HepG2 (cell line): ENCODE results near the gene SMARCA4. TPM values are rescaled to one million over a fixed set of nuclear protein-coding genes. Genes with fewer than 3 reads are reported as not detected.
A peak's percentile ranks its signal among the peaks of the same experiment; 100 is the strongest.

Experiments used
- ATAC-seq: fragments of 200-7000 bp; cut with Tn5 transposase; 3 replicates; pipeline ENCODE4 v1.9.1; 2020; ENCODE audit warnings: mild to moderate bottlenecking, moderate library complexity
- BruUV-seq: library from RNA; stranded (reverse); fragments of 400-500 nt; replicated peaks from 2 replicates; lab custom pipeline; 2021; lab: Mats Ljungman, UMichigan
- CTCF ChIA-PET: fragments of 300-600 bp; formaldehyde crosslinking; extraction: SDS; loops from one replicate; lab custom pipeline; 2021; ENCODE audit warnings: low total read pairs, inconsistent platforms, low intra/inter-chr PET ratio; lab: Yijun Ruan, JAX
- POLR2A ChIA-PET: fragments of 350-600 bp; sonication (Branson Sonifier 250); formaldehyde crosslinking; loops from one replicate; lab custom pipeline; 2020; ENCODE audit warnings: antibody characterized with exemption, inconsistent platforms; lab: Yijun Ruan, JAX
- DNase-seq: peaks from one replicate; pipeline ENCODE4 v3.0.0-alpha.2; 2015; ENCODE audit warnings: low spot score
- FAIRE-seq: peaks from 3 replicates; lab custom pipeline; 2011; peaks lifted over from hg19 to GRCh38; lab: Jason Lieb, UNC
- H2AFZ ChIP-seq: one replicate; pipeline ENCODE4 v1.6.1; 2011; ENCODE audit warnings: low read length, inconsistent platforms
- H3K27ac ChIP-seq: fragments of 300-600 bp; 3 replicates; pipeline ENCODE4 v1.8.0; 2011; ENCODE audit warnings: mixed run types, mild to moderate bottlenecking, mixed read lengths, low read length, inconsistent platforms; ENCODE audit not compliant: insufficient read depth; ENCODE audit errors: extremely low read length
- H3K27me3 ChIP-seq, 2 experiments: fragments of 200-600 bp in 1 of 2; 2 replicates in 1 of 2; 3 replicates in 1 of 2; pipeline versions ENCODE4 v1.6.0 to v1.8.0; 2011; ENCODE audit warnings: low read length in 2 of 2, mild to moderate bottlenecking in 2 of 2, moderate library complexity in 2 of 2, inconsistent platforms in 1 of 2; ENCODE audit not compliant: insufficient read depth in 2 of 2, control insufficient read depth in 1 of 2
- H3K36me3 ChIP-seq, 2 experiments: fragments of 200-600 bp in 1 of 2; replicated peaks in 1 of 2; 2 replicates in 1 of 2; 3 replicates in 1 of 2; pipeline versions ENCODE4 v1.5.1 to v1.8.0; 2011; ENCODE audit warnings: low read length in 2 of 2, inconsistent platforms in 1 of 2; ENCODE audit not compliant: insufficient read depth in 2 of 2, control insufficient read depth in 1 of 2
- H3K4me1 ChIP-seq: 2 replicates; pipeline ENCODE4 v1.5.1; 2012; ENCODE audit warnings: low read length, inconsistent platforms; ENCODE audit not compliant: insufficient read depth
- H3K4me2 ChIP-seq: 2 replicates; pipeline ENCODE4 v1.6.0; 2011; ENCODE audit warnings: low read depth, low read length, inconsistent platforms
- H3K4me3 ChIP-seq, 3 experiments: fragments of 200-600 bp in 1 of 3; sonication (generic), shearing (Covaris generic) in 1 of 3; replicated peaks in 1 of 3; 2 replicates each; pipeline ENCODE4 v1.5.1; 2011 to 2016; ENCODE audit warnings: low read length in 3 of 3, inconsistent platforms in 2 of 3, low read depth in 2 of 3, mild to moderate bottlenecking in 2 of 3, control low read depth in 1 of 3, mixed read lengths in 1 of 3; ENCODE audit not compliant: insufficient read depth in 1 of 3
- H3K79me2 ChIP-seq: one replicate; pipeline ENCODE4 v1.6.1; 2011; ENCODE audit warnings: low read length, inconsistent platforms; ENCODE audit not compliant: insufficient read depth
- H3K9ac ChIP-seq: 2 replicates; pipeline ENCODE4 v1.6.0; 2011; ENCODE audit warnings: mild to moderate bottlenecking, low read depth, low read length, inconsistent platforms; ENCODE audit not compliant: insufficient read depth
- H3K9me3 ChIP-seq: 2 replicates; pipeline ENCODE4 v1.5.1; 2012; ENCODE audit warnings: mild to moderate bottlenecking, low read length
- H4K20me1 ChIP-seq: 2 replicates; pipeline ENCODE4 v1.6.0; 2011; ENCODE audit warnings: inconsistent platforms, mild to moderate bottlenecking, low read length, moderate library complexity; ENCODE audit not compliant: insufficient read depth
- HMG20A ChIP-seq: IDR thresholded peaks from 2 replicates; pipeline ENCODE4 v1.6.1; 2016; ENCODE audit warnings: borderline replicate concordance
- HMGXB3 ChIP-seq: sonication (generic); formaldehyde crosslinking; IDR thresholded peaks from 2 replicates; pipeline ENCODE4 v1.4.0; 2020; ENCODE audit warnings: missing genetic modification reagents, borderline replicate concordance
- KLF6 ChIP-seq: IDR thresholded peaks from 2 replicates; pipeline ENCODE4 v1.8.0; 2016; ENCODE audit warnings: missing biosample characterization, missing genetic modification reagents
- MIER2 ChIP-seq: IDR thresholded peaks from 2 replicates; pipeline ENCODE4 v1.6.1; 2016; ENCODE audit warnings: missing biosample characterization, missing genetic modification reagents
- NAIF1 ChIP-seq: sonication (generic); formaldehyde crosslinking; IDR thresholded peaks from 2 replicates; pipeline ENCODE4 v1.5.0; 2020; ENCODE audit warnings: mild to moderate bottlenecking, missing genetic modification reagents, borderline replicate concordance
- POLR2G ChIP-seq: fragments of 200-400 bp; formaldehyde crosslinking; IDR thresholded peaks from 2 replicates; pipeline ENCODE4 v1.6.1; 2018; ENCODE audit warnings: mild to moderate bottlenecking, low read depth, low read length, moderate library complexity
- ZNF230 ChIP-seq: sonication (generic); formaldehyde crosslinking; IDR thresholded peaks from 2 replicates; pipeline ENCODE4 v1.4.0; 2020; ENCODE audit warnings: mild to moderate bottlenecking, missing genetic modification reagents
- ZNF24 ChIP-seq: fragments of 450-650 bp; IDR thresholded peaks from 2 replicates; pipeline ENCODE4 v1.6.1; 2017; ENCODE audit warnings: antibody characterized with exemption, mild to moderate bottlenecking
- ZNF720 ChIP-seq: sonication (generic); formaldehyde crosslinking; IDR thresholded peaks from 2 replicates; pipeline ENCODE4 v1.4.0; 2020; ENCODE audit warnings: missing genetic modification reagents
- ZNF816 ChIP-seq: sonication (generic); formaldehyde crosslinking; IDR thresholded peaks from 2 replicates; pipeline ENCODE4 v1.8.0; 2022; ENCODE audit warnings: missing genetic modification reagents, mild to moderate bottlenecking, borderline replicate concordance
- WGBS: methylation state at CpG from one replicate; pipeline ENCODE4 v1.1.6; 2017; ENCODE audit warnings: low lambda C conversion rate; 5-methylcytosine and 5-hydroxymethylcytosine counted together
- in situ Hi-C: cut with HindIII; loops from 2 replicates; pipeline ENCODE4 v1.10.0; 2017; ENCODE audit warnings: low pct_unique_long_range_greater_than_20kb; ENCODE audit not compliant: extremely low pct_ligation_motif_present
- intact Hi-C: fragments of 100-400 bp; cut with micrococcal nuclease; formaldehyde crosslinking; loops from one replicate; pipeline ENCODE4 v1.10.0; 2022; ENCODE audit not compliant: unreplicated experiment
- polyA plus RNA-seq, 8 experiments: library from polyadenylated mRNA; depleted of rRNA in 3 of 8; stranded (reverse) in 7 of 8; unstranded in 1 of 8; fragments of >200 nt; fragmentation: Illumina TruSeq in 4 of 8; extraction: Trizol in 4 of 8; gene quantifications; 2 replicates each; pipeline versions ENCODE4 v1.2.1 to v1.2.3, GENCODE V29; 2011 to 2016; ENCODE audit warnings: low read depth in 4 of 8, missing spikeins in 1 of 8, mixed read lengths in 1 of 8; ENCODE audit not compliant: insufficient read depth in 1 of 8
- total RNA-seq, 5 experiments: library from RNA; depleted of rRNA; stranded (reverse); fragments of >200 nt; fragmentation: Illumina TruSeq; extraction: Trizol; gene quantifications; 2 replicates each; pipeline ENCODE4 v1.2.3, GENCODE V29; 2016; ENCODE audit warnings: low read depth in 1 of 5
- TF ChIP-seq, protein P1 (sequence below): IDR thresholded peaks from 2 replicates; pipeline ENCODE4 v1.6.1; 2016; ENCODE audit warnings: missing genetic modification reagents, missing compliant biosample characterization
- TF ChIP-seq, protein P2 (sequence below): sonication (generic); formaldehyde crosslinking; IDR thresholded peaks from 2 replicates; pipeline ENCODE4 v1.4.0; 2020; ENCODE audit warnings: missing genetic modification reagents

SMARCA4 gene
- total and polyA plus RNA-seq, 2 of the 13 experiments (the other 11 are each of a cell fraction or from before 2014, with no cell fraction given) = 25.4 to 45.9 TPM

DNA sequence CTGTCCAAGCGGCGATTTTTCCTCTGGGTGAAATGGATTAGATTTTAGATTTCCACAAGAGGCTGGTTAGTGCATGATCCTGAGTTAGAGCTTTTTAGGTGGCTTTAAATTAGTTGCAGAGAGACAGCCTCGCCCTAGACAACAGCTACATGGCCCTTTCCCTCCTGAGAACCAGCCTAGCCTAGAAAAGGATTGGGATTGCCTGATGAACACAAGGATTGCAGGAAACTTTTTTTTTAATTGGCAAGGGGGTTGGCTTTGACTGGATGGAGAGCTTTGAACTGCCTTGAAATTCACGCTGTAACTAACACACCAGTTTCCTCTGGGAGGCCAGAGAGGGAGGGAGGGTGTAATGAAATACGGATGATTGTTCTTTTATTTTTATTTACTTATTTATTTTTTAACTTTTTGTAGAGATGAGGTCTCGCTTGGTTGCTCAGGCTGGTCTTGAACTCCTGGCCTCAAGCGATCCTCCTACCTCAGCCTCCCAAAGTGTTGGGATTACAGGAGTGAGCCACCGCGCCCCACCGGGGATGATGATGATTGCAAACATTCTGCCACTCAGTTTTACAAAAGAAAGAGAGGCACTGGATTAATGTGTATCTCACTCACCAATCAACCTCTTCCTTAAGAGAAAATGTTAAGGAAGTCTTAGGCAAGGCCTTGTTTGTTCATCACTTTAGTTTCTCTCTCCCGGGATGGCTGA lies 130.3 kb downstream of the SMARCA4 start (continued):
- TF ChIP-seq POLR2G (peak; percentile 53; the same call in 1 of the 2 replicates), ZNF720 (no peak), NAIF1 (CRISPR knock-in tag) (0 out of 2 replicates have a peak, but pooled peaks have one; percentile 41), HMGXB3 (CRISPR knock-in tag) (0 out of 2 replicates have a peak, but pooled peaks have one; percentile 14)
- TF ChIP-seq, all 625 proteins: peak for 16

DNA sequence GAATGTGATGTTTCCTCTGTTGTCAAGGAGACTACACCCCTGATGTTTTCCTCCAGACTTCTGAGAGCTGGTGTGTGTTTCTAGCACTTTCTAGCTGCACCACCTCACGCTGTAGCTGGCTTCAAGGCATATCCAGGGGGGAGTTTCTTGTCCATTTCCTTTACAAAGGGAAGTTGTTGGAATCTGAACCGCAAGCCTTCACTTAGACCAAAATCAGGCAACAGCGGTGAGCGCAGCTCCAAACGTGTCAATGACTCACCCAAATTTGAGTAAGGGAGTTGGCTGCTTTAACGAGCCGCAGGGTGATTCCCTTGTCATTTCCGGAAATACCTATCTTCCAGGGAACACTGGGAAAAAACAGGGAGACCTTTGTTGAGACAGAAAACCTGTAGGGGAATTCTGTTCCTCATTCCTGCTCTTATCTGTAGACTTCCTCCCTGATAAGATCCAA lies 130.9 kb downstream of the SMARCA4 start:
- peaks cover 8 to 28% of the 10 kb centered on the region in 2 experiments; a peak in 4 of 5 replicates for H3K36me3 ChIP-seq
- no TSS peak for BruUV-seq
- H3K9ac ChIP-seq = peak overlapping the region; percentile 99
- peak; percentile 87 for FAIRE-seq
- H3K9me3 ChIP-seq = no peaks in the 10 kb centered on the region
- 5% methylated on average over 8 of the region's 8 CpGs for WGBS
- in situ Hi-C loops (no loop called here), intact Hi-C loops (no loop called here)
- peaks cover 68% of the 10 kb centered on the region for H3K4me1 ChIP-seq
- H4K20me1 ChIP-seq = peaks cover 61% of the 10 kb centered on the region
- no peak for ATAC-seq
- CTCF ChIA-PET = no interaction called here
- peaks cover 70% of the 10 kb centered on the region for H3K79me2 ChIP-seq
- DNase-seq = peak; percentile 94
- peak overlapping the region; percentile 100 for H3K27ac ChIP-seq
- H3K4me2 ChIP-seq = peak overlapping the region; percentile 99
- H2AFZ ChIP-seq = no peak overlapping the region
- H3K27me3 ChIP-seq = no peaks in the 10 kb centered on the region; a peak in 1 of 5 replicates
- POLR2A ChIA-PET = interaction anchor here (1.3 to 2.5 kb wide), 6 partner anchors 12 to 256 kb away, joined by 3 to 8 read pairs (median 4); partner anchors contain the start of gene TMED1
- peak overlapping the region; percentile 93 to 94 (median 93) for H3K4me3 ChIP-seq
- TF ChIP-seq MIER2 (CRISPR knock-in tag) (0 out of 2 replicates have a peak, but pooled peaks have one; percentile 21), ZNF24 (0 out of 2 replicates have a peak, but pooled peaks have one; percentile 1), KLF6 (no peak), ZNF230 (CRISPR knock-in tag) (no peak), ZNF816 (no peak), HMG20A (peak; percentile 21; the same call in 1 of the 2 replicates)
- TF ChIP-seq, protein P1, sequence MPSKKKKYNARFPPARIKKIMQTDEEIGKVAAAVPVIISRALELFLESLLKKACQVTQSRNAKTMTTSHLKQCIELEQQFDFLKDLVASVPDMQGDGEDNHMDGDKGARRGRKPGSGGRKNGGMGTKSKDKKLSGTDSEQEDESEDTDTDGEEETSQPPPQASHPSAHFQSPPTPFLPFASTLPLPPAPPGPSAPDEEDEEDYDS (CRISPR knock-in tag) = peak; percentile 76
- TF ChIP-seq, protein P2, sequence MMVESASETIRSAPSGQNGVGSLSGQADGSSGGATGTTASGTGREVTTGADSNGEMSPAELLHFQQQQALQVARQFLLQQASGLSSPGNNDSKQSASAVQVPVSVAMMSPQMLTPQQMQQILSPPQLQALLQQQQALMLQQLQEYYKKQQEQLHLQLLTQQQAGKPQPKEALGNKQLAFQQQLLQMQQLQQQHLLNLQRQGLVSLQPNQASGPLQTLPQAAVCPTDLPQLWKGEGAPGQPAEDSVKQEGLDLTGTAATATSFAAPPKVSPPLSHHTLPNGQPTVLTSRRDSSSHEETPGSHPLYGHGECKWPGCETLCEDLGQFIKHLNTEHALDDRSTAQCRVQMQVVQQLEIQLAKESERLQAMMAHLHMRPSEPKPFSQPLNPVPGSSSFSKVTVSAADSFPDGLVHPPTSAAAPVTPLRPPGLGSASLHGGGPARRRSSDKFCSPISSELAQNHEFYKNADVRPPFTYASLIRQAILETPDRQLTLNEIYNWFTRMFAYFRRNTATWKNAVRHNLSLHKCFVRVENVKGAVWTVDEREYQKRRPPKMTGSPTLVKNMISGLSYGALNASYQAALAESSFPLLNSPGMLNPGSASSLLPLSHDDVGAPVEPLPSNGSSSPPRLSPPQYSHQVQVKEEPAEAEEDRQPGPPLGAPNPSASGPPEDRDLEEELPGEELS (CRISPR knock-in tag) = peak; percentile 34
